Measurements from ENCODE around the gene CALML3.

Gene CALML3

DNA sequence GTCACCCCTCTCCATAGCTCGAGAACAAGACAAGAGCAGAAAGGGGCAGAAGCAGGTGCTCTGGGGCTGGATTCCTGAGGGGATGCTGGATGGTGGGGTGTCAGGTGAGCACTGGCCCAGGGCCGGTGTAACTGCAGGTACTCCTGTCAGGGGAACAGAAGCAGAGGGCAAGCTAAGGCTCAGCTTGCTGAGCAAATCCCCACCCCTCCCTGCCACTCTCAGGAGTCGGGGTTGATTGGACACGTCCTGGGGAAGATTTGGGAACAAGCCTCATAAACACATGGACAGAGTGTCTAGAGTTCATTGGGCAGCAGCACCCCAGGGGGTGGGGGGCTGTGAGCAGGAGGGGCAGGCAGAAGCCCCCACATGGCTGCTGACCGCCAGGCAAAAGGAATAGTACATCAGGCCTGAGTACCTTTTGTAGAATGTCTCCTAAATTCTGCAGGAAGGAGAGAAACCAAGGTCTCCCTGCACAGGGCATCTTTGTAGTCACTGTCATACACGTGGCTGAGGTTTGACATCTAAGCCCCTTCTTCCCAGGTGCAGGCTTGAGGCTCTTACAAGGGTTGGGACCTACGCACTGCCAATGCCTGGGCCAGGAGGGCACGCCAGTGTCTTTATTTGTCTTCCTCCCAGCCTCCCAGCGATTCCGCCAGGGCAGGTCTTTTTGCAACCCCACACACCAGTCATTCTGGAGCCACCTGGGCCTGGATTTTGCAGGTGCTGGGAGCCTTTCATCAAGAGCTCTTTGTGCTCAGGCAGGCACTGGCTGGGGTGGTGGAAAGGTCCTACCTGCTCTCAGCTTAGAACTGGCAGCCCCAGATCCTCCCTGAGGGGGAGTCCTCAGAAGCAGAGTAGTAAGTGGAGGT is 2.8 kb downstream of the CALML3 start:
- DNase-seq (ENCODE audit: low spot score), result no peak

GRCh38 chr10:5528989-5529701 is 4.4 kb downstream of the CALML3 start:
- no peak for DNase-seq (ENCODE audit: low spot score)

- no peak for DNase-seq (ENCODE audit: low spot score)
Observed at GRCh38 chr10:5529702-5530411, 5.1 kb downstream of the CALML3 start.

DNA sequence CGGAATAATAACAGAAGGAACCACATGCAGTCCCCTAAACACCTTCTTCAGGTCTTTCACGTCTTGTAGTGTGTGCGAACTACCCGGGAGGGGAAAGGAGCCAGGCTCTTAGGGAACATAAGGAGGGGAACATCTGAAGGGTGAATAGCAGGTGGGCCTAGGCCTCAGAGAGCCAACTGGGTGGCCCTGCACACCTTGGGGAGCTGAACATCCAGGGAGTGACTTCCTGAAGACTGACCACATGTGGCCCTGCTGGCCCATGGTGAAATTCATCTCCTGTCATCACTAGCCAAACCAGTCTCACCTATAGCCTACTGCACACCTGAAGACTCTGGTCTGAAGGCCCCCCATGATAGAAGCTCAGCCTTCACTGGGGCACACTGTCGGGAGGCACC is 5.6 kb downstream of the CALML3 start:
- DNase-seq (ENCODE audit: low spot score), result no peak

DNA sequence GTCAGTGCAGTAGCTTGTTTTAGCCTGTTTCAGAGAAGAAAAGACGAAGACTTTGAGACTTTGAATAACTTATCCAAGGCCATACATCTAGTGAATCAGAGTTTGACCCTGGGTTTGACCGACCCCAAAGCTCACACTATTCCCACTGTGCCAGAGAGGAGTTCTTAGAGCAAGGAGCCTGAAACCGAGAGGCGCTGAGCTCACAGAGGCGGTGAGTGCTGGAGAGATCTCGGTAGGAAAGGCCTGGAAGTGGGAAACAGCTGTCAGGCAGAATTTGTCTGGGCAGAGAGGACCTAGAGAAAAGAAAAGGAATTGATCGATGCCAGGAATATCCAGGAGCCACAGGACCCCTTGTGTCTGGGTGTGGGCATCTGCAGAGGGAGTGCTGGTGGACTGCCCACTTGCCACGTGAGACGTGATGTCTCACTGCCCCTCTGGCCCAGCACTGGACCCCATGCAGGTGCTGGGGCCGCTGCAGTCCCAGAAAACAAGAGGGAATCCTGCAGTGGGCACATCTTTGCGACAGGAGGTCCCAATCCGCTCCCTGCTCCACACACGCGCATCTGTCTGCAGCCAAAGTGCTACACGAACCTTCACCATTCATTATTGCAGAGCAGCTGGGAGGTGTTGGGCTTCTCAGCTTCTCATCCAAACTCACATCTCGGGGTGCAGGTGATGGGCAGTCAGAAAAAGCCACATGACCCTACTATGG is 6.2 kb downstream of the CALML3 start:
- DNase-seq (ENCODE audit: low spot score), result no peak

DNA sequence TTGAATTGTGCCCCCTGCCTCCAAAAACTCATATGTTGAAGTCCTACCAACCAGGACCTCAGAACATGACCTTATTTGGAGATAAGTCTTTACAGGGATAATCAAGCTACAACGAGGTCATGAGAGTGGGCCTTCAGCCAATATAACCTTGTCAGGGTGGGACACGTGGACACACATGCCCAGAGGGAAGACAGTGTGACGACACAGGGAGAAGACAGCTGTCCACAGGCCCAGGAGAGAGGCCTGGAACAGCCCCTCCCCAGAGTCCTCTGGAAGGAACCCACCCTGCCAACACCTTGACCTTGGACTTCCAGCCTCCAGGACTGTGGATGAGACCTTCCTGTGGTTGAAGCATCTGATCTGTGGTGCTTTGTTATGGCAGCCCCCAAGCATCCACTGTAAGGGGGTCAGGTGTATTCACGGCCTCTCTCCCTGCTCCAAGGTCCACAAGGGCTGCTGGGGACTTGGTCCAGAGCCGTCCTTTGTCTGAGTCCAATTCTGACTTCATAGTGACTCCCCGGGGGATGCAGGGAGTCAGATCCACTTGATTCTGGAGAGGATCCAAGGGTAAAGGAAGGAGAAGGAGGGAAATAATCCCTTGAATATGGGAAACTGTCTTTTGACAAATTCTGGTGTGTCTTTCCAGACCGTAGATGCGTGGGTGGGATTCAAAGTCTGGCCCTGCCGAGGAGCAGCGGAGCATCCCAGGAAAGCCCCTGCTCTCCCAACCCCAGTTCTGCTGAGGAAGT is 7.0 kb downstream of the CALML3 start:
- DNase-seq (ENCODE audit: low spot score), result no peak

GRCh38 chr10:5532307-5532605 is 7.5 kb downstream of the CALML3 start:
- DNase-seq (ENCODE audit: low spot score), result no peak

DNA sequence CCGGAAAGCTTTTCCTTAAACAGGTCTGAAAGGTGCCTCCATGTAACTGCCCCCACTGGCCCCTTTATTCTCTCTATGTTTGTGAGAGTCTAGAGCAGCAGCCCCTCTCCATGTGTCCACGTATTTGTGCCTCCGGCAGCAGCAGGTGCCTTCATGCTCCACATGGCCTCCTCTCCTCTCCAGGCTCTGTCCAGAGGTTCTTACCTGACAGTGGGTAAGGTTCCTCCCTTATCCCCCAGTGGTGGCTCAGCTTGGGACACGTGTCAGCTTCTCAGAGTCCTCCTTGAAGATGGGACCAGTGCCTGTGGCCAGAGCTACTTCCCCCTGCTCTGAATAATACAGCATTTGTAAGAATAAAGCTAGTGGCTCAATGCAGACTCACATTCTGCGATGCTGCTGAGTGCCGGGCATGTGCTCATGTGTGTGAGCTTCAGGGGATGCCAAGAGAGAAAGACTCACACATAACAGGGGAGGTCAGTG is 7.9 kb downstream of the CALML3 start:
- no peak for DNase-seq (ENCODE audit: low spot score)

DNA sequence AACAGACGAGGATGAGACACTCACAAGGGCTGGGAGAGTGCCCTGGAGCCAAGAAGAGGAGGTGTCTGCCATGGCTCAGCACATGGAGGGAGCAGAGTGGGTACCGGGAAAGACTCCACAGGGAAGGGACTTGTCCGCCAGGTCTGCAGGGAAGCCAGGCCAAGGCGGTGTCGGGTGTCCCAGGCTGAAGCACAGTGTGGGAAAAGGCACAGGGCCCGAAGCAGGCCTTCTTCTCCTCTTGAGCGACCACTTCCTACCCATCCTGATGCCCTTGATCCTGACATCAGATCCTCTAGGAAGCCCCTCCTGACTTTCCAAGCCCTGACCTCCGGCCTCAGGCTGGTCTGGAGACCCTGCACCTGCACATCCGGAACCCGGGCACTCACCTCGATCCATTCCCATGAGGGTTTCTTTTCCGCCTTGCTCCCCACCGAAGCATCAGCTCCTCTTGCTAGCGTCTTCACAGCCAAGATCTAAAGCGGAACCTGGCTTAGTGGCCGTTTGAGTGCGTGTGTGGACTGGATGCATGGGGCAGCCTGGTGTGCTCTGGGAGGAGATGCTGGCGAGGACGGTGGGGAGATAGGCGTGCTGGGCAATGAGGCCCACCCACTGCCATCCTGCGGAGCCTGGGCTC is 8.5 kb downstream of the CALML3 start:
- no peak for DNase-seq (ENCODE audit: low spot score)

DNA sequence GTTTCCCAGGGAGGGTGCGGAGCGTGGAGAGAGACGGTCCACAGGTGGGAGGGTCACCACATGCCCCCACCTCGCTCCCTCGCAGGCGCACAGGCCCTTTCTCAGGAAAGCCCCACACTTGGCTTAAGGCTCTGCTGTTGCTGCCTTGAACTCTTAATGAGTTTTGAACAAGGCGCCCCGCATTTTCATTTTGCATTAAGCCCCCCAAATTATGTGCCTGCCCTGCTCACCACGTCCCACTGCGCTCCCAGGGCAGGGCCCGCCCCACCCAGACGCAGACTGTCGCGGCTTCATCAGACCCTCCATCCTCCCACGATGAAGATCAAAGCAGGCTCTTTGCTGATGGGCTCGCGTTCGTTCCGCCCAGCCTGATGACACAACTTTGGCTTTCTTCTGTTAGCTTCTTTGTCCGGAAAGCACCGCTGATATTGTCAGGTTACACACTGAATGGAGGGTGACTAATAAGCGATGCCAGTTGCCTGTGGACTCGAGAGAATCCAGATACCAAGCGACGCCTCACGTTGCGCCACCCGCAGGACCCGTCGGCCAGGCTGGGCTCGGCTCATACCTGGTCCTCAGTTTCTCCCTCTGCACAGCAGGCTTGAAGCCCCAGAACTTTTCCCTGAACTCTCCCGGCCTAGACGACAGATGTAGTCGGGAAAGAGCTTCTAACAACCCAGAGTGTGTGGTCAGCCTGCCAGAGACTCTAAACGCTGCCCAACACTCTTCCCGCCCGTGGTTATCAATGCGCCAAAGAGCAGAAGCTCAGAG is 9.5 kb downstream of the CALML3 start:
- no peak for DNase-seq (ENCODE audit: low spot score)

DNA sequence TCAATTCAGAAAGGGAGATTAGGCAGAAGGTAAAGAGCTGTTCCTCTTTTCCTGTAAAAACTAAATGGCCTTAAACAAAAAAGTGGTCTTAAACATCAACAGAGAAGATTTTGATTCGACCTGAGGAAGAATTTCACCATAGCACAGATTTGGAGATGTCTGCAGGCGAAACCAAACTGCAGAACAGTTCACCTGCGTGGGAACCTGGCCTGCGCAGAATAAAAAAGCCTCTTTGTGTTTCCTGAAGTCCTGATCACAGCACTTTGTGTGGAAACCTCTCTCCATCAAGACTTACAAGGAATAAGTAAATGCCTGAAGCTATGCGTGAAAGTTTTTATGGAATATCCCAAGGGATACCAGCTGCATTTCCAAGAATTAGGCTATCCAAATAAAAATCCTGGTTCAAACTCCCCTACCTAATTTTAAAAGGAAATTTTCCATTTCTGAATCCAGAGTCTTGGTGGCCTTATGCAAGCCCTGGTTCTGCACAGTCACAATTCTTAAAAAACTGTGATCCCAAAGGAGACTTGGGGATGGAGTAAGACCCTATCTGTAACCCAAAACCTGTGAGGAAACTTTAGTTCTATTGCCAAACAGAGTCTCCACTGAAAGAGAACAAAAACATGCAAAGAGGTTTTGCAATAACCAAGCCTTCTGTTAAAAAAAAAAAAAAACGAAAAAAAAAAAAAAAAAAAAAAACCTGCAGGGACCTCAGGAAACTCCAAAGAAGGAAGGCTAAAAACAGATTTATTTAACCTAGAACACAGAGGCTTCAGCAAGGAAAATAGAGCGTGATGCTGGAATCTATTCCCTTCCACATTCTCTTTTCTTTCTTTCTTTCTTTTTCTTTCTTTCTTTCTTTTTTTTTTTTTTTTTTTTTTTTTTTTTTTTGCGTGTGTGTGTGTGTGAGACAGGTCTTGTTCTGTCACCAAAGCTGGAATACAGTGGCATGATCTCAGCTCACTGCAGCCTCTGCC is 10.4 kb downstream of the CALML3 start:
- DNase-seq (ENCODE audit: low spot score), result no peak

DNA sequence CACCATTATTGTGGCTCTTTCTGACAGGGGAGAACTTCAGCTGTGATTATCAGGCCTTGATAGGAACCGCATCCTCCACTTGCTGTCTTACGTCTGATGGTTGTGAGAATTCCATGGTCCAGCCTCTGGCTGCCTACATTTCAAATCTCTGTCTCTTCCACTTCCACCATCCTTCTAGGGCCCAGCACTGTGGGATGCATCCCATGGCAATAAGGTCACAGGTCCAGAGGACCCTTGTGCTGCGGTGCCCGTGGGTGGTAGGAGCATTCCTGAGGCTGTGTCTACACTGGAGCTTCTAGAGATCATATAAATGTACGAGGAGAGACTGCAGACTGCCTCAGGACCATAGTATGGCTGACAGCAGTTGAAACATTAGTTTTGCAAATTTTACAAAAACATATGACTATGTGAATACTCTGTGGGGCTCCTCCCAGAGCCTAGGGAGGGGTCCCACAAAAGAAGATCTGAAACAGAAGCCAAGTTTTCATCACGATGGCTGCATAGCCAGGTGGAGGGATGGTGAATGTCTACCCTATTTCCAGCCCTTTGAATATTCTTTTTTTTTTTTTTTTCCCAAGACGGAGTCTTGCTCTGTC is 11.8 kb downstream of the CALML3 start:
- DNase-seq (ENCODE audit: low spot score), result no peak

- DNase-seq (ENCODE audit: low spot score), result no peak
Observed at GRCh38 chr10:5537684-5538083, 12.9 kb downstream of the CALML3 start.

DNA sequence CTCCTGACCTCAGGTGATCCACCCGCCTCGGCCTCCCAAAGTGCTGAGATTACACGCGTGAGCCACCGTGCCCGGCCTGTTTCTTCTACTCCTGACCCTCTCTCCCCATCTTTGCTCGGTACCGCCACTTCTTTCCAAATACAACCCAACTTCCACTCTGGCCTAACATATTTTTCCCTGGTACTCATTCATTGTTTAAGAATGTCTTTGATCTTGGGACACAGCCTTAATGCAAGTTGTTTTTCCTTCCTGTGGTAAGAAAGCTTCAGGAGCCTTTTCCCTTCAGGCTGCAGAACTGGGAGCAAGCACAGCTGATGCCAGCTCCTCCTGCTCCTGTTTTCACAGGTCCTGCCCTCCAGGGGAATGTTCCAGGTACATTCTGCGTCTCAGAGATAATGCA is 13.7 kb downstream of the CALML3 start:
- no peak for DNase-seq (ENCODE audit: low spot score)

DNA sequence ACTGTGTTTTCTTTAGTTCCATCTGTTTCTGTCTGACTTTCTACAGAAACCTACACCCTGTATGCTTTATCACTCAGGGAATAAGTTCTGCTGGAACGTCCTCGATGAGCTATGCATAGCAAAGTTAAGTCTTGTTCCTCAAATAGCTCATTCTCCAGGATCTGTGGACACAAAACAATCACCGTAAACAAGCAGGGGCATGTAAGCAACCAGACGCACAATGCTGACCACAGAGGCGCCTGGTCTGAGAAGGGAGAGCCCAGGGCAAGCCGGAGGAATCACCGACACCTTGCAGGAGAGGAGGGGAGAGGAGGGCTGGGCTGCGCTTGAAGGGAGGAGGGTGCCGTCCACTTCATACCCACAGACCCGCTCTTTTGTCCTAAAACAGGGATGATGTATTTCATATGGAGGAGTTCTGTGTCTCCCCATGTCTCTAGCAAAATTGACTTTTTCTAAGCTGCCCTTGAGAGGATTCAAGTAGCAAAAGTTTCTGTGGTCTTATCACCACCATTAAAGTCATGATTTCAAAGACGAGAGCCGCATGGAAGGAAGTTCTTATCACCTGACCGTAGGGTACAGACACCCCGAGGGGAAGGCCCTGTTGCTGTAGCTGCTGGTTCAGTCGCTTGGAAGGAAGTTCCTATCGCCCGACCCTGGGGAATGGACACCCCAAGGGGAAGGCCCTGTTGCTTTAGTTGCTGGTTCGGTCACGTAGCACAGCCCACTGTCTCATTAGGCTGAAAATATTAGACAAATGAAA is 14.3 kb downstream of the CALML3 start:
- DNase-seq (ENCODE audit: low spot score), result no peak

DNA sequence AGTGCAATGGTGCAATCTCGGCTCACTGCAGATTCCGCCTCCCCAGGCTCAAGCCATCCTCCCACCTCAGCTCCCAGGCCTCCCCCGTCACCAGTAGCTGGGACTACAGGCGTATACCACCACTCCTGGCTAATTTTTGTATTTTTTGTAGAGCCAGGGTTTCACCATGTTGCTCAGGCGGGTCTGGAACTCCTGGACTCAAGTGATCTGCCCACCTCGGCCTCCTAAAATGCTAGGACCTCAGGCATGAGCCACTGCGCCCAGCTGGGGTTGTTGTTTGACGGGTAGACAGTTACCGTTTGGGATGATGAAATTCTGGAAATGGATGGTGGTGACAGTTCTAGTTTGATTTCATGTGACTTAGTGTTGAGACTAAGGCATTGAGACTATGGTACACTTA is 15.3 kb downstream of the CALML3 start:
- no peak for DNase-seq (ENCODE audit: low spot score)

DNA sequence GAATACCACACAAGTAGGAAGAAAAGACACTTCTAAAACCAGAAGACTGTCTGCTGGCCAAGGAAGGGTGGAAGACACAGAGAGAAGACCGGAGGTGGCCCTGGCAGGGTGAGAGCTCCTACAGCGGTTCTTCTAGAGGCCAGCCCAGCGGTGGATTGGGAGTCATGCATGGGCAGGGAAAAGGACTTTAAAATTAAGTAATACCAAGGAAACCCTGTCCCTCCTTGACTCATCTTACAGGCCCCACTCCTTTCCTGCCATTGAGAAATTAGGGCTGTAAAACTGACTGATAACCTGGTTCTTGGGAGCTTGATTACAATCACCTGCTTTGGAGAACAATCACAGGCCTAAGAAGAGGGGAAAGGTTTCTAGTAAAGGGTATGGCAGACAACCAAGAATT is 16.1 kb downstream of the CALML3 start:
- DNase-seq (ENCODE audit: low spot score), result no peak

DNA sequence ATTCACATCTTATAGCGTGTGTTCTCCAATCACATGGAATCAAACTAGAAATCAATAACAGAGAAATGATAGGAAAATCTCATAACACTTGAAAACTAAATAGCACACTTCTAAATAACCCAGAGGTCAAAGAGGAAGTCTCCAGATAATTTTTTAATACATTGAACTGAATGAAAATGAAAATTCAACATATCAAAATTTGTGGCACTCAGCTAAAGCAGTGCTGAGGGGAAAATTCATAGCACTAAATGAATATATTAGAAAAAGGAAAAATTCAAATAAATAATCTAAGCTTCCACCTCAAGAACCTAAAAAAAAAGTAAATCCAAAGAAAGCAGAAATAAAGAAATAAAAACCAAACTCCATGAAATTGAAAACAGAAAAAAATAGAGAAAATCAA is 17.3 kb downstream of the CALML3 start:
- no peak for DNase-seq (ENCODE audit: low spot score)

Measured in ecto neural progenitor cell (in vitro differentiated cells).